ENCODE measurements around the gene ADAMTS16.

The ADAMTS16 gene

GRCh38 chr5:5189051-5189430 is 48.9 kb downstream of the ADAMTS16 start:
- DNase-seq = no peak

DNA sequence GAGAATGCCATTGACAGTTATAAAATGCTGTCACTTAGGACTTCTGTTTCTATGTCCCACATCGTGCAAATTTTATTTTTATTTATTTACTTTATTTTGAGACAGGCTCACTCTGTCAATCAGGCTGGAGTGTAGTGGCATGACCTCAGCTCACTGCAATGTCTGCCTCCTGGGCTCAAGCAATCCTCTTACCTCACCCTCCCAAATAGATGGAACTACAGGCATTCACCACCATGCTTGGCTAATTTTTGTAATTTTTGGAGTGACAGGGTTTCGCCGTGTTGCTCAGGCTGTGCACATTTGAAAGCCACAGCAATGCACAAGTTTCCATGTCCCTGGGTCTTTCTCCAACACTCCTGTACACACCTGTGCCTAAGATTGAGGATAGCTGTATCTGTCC is 51.8 kb downstream of the ADAMTS16 start:
- DNase-seq = no peak

- DNase-seq = no peak
Measured at GRCh38 chr5:5192681-5193080, 52.6 kb downstream of the ADAMTS16 start.

DNA sequence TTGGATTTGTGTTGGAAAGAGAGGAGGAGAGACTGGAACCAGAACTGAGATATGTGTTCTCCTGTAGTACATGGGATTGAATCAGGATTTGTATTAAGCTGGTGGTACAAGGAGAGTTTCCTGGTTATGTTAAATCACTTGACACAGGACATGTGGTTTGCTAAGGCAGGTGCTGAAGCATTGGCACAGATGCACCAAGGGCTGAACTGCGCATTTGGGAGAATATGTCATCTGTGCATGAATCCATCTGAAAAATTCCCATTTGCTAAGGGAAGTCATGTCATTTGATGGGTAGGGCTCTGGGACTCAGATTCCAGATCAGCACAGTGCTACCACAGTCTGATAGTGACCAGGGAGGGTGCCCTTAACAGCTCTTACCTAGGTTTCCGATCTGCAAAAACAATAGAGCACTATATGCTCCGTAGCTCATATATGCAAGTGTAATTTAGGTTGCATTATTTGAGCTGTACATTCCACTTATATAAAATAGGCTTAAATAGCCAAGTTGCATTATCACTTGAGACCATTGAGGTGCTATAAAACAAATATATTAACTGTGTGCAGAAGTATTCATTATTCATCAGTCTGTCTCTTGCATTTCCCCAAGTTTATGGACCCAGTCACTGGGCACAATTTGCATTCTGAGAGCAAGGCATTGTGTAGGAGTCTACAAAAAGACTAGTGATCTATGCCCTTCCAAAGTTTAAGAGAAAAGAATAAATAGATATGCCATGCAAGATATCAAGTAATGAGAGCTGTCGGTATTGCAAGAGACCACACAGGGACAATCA is 55.2 kb downstream of the ADAMTS16 start:
- DNase-seq = no peak

DNA sequence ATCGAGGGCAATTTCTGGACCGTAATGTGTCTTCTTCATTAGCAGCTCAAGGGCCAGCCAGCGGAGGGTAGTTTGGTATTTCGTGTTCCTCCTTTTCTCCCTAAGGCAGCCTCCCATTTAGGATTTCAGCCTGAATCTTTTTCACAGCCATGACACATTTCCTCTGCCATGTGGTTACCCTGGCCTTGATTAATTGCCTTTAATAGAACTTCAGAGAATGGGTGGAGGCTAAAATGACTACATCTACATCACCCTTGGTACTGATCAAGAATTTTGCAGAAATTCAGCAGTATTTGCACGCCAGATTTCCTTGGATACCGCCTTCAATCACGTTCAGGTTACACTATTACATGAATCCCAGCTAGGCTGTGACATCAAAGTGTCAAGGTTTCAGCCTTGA is 58.0 kb downstream of the ADAMTS16 start:
- no peak for DNase-seq

GRCh38 chr5:5198815-5199214 is 58.7 kb downstream of the ADAMTS16 start:
- no peak for DNase-seq

DNA sequence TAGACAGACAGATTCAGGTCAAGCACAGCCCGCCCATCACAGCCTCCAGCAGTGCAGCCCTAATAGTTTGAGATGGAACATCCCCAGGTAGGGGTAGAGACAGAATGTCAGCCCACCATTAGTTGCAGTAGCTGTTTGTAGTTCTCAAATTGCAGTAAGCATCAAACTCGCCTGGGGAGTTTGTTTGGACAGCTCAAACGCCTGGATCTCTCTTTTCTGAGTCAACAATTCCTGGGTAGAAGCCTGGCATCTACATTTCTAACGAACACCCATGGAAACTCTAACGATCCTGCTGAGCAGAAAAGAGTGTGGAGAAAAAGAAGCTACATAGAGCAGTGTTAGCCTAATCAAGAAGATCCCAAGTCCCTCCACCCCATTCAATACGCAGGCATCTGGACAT is 59.4 kb downstream of the ADAMTS16 start:
- DNase-seq = no peak

GRCh38 chr5:5200133-5200532 is 60.0 kb downstream of the ADAMTS16 start:
- DNase-seq = no peak

DNA sequence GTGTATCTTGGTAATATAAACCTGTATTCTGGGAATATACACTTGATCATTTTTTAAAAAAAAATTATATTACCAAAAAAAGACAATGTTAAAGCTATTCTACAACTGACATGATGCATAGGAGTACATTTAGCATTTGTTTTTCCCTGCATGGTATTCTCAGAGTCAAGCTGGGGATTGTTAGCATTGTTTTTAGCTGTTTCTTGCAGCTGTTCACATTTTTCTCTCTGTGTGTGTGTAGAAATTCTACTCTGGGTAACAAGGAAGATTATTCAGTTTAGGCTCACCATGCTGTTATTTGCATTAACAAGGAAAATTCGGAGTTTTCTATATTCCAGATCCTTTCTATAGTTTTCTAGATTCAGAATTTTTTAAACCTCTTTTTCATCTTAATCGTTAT is 62.2 kb downstream of the ADAMTS16 start:
- DNase-seq = no peak

DNA sequence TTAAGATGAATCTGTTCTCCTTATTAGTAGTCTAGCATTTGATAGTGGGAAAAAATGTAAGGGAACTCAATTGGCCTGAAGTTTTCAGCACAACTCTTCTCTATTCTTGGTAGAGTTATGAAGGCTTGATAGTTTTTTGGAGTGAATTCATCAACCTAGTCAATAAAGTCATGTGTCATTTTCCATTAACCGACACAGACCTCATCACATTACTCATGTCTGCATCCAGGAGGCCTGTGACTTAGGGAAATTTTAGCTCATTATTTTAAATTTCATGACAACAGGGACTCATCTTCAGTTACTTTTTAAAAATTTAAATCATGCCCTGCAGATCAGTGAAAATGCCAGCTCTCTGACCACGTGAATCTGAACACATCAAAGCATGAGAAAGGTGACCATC is 63.3 kb downstream of the ADAMTS16 start:
- no peak for DNase-seq

- DNase-seq = no peak
Measured at GRCh38 chr5:5207828-5208227, 67.7 kb downstream of the ADAMTS16 start.

- no peak for DNase-seq
Measured at GRCh38 chr5:5209089-5209488, 69.0 kb downstream of the ADAMTS16 start.

- no peak for DNase-seq
Measured at GRCh38 chr5:5209510-5210286, 69.6 kb downstream of the ADAMTS16 start.

GRCh38 chr5:5217371-5217770 is 77.2 kb downstream of the ADAMTS16 start:
- DNase-seq = no peak

- no peak for DNase-seq
Measured at GRCh38 chr5:5218396-5218795, 78.3 kb downstream of the ADAMTS16 start.

DNA sequence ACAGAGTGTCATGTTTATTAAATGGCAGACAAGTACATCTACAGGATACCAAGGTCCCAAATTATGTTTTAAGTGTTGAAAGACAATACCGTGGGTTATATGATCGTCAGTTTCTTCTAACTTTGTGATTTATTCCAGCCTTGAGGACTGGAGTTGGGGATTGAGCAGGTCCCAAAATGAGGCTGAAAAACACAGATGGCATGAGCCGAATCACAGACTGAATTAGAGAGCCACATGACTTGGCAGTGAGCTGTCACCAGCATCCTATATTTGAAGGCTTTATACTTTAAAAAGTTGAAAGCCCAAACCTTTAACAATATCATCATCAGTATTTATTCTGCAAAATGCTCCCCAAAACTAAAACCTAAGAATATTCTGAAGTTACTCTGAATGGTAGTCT is 79.4 kb downstream of the ADAMTS16 start:
- DNase-seq = no peak

GRCh38 chr5:5220901-5221631 is 80.9 kb downstream of the ADAMTS16 start:
- no peak for DNase-seq

DNA sequence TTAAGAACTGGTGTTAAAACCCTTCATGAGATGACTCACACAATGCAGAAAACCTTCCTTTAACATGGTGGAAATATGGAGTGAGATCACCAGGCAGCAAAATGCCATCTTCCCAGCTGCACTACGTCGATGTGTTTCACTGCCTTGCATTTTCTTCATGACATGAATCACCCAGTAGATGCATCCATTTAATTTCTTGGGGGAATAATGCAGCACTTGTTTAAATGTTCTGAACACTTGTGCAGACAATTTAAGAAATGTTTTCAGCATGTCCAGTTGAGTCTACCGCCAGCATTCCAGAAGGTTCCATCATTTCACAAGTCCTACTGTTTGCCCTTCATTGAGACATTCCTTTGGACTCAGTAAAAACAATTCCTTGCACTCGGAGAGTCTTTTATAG is 81.6 kb downstream of the ADAMTS16 start:
- no peak for DNase-seq

- DNase-seq = no peak
Measured at GRCh38 chr5:5231576-5231975, 91.4 kb downstream of the ADAMTS16 start.

- DNase-seq = no peak
Measured at GRCh38 chr5:5234912-5235311, 94.8 kb downstream of the ADAMTS16 start.

- no peak for DNase-seq
Measured at GRCh38 chr5:5235685-5236084, 95.6 kb downstream of the ADAMTS16 start.

DNA sequence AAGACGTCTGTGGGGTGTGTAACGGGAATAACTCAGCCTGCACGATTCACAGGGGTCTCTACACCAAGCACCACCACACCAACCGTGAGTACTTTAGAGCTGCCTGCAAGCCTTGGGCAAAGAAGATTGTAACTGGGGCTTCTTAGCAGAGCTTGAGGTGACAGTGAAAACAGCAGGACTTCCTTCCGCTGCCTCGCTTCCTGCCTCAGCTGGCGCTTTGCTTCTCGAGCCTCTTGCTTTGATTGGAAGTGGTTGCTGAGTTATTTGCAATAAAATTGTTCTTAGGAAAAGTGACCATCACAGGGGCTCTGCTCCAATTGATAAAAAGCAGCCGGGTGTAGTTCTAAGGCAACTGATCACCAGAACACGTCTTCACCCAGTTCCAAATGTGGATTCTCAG is 99.1 kb downstream of the ADAMTS16 start:
- no peak for DNase-seq

GRCh38 chr5:5240234-5240633 is 100.1 kb downstream of the ADAMTS16 start:
- DNase-seq = no peak

DNA sequence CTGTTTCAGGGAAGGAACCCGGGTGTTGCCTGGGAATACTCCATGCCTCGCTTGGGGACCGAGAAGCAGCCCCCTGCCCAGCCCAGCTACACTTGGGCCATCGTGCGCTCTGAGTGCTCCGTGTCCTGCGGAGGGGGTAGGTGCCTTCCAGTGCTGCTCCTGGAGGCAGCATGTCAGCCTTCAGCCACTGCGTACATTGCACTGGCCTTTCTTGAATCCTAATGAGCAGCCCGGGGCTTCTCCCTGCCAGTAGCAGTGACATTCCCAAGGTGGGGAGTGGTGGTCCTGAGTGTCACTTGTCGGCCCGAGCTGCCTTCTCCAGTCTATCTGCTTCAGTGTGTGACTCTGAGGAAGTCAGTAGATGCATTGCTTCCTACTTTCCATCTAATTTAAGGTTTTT is 101.9 kb downstream of the ADAMTS16 start:
- DNase-seq = no peak

Measured in stimulated activated CD4-positive, alpha-beta T cell treated with anti-CD3 and anti-CD28 coated beads, Interleukin-4, amount 100 ng/mL, for 1 hour (primary cell).